CD4-positive, alpha-beta T cell treated with Interleukin-1 beta for 1 hour (primary cell): ENCODE measurements around the gene CERS4.
A peak's percentile ranks its signal among the peaks of the same experiment; 100 is the strongest.
"Not testable (repeated sequence)": the region's sequence is repeated elsewhere in the genome, so short reads cannot be mapped to it uniquely, and the experiment has no call there.

Experiments
- DNase-seq, 2 donors: peaks; one replicate each; pipeline ENCODE4 v3.0.0-alpha.2; 2020 to 2022

CERS4 gene

GRCh38 chr19:8208922-8209461 is at the start of gene CERS4:
Gene CERS4 (plus strand): TSS chr19:8209370. CDS start chr19:8251077, 41,707 bp downstream.
- DNase-seq = peak; percentile 81 to 84

GRCh38 chr19:8161135-8161646 is 48.0 kb upstream of the CERS4 start:
- DNase-seq = peak in 1 of 2 donors; percentile 10

DNA sequence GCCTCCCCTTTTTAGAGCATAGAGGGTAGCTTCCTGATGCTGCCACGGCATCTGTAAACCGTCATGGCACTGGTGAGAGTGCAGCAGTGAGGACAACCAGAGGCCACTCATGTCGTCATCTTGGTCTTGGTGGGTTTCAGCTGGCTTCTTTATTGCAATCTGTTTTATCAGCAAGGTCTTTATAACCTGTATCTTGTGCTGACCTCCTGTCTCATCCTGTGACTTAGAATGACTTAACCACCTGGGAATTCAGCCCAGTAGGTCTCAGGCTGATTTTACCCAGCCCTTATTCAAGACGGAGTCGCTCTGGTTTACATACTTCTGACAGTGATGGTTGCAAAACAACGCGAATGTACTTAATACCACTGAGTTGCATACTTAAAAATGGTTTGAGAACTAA is 45.4 kb upstream of the CERS4 start:
- no peak for DNase-seq

DNA sequence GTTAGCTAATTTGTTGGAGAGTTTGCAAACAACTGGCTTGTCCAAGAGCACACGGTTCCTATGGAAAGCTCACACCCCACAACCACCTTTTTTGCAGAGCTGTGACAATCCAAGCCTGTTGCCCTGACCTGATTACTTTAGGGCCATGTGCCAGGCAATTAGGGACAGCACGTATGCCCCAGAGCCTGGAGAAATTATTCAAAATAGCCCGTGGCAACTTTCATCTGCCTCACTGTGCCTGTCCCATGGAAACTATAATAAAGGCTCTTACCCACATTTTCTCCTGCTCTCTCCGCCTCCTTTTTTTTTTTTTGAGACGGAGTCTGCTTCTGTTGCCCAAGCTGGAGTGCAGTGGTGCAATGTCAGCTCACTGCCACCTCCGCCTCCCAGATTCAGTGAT is 41.2 kb upstream of the CERS4 start:
- no peak for DNase-seq

GRCh38 chr19:8168537-8168936 is 40.6 kb upstream of the CERS4 start:
- no peak for DNase-seq

GRCh38 chr19:8174706-8175105 is 34.5 kb upstream of the CERS4 start:
- DNase-seq = no peak

- no peak for DNase-seq
Measured at GRCh38 chr19:8180018-8180417, 29.2 kb upstream of the CERS4 start.

DNA sequence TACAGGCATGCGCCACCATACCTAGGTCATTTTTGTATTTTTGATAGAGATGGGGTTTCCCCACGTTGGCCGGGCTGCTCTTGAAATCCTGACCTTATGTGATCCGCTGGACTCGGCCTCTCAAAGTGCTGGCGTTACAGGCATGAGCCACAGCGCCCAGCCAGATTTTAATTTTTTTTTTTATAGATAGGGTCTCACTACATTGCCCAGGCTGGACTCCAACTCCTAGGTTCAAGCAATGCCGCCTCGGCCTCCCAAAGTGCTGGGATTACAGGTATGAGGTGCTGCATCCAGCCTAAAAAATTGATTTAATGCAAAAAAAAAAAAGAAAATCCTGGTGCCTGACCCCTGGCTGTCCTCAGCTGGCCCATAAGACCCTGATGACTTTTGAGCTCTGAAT is 24.9 kb upstream of the CERS4 start:
- DNase-seq = no peak

- no peak for DNase-seq
Measured at GRCh38 chr19:8185343-8186068, 23.7 kb upstream of the CERS4 start.

GRCh38 chr19:8192221-8192820 is 16.8 kb upstream of the CERS4 start:
- no peak for DNase-seq

DNA sequence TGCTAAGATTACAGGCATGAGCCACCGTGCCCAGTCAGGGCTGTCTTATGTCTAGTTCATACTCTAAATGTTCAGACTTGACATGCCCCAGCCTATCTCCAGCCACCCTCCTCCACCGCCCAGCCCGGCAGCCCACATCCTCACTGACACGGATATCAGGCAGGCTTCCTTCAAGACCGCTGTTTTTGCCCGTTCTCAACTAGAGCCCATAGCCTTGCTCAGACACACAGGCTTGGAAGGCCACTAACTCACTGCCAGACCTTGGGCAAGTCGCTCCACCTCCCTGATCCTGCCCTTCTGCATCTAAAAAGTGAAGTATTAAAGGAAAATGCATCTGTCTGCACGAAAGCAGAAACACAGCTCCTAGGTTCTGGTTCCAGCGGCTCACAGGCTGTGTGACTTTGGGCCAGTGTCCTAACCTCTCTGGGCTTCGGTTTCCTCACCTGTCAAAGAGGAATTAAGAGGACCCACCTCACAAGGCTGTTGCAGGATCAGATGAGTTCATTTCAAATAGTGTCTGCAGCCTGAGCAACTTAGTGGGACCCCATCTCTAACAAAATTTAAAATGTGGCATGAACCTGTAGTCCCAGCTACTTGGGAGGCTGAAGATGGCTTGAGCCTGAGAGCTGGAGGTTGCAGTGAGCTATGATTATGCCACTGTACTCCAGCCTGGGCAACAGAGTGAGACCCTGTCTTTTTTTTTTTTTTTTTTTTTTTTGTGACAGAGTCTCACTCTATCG is 14.5 kb upstream of the CERS4 start:
- peak; percentile 61 to 68 for DNase-seq

- DNase-seq = no peak
Measured at GRCh38 chr19:8196271-8196927, 12.8 kb upstream of the CERS4 start.

DNA sequence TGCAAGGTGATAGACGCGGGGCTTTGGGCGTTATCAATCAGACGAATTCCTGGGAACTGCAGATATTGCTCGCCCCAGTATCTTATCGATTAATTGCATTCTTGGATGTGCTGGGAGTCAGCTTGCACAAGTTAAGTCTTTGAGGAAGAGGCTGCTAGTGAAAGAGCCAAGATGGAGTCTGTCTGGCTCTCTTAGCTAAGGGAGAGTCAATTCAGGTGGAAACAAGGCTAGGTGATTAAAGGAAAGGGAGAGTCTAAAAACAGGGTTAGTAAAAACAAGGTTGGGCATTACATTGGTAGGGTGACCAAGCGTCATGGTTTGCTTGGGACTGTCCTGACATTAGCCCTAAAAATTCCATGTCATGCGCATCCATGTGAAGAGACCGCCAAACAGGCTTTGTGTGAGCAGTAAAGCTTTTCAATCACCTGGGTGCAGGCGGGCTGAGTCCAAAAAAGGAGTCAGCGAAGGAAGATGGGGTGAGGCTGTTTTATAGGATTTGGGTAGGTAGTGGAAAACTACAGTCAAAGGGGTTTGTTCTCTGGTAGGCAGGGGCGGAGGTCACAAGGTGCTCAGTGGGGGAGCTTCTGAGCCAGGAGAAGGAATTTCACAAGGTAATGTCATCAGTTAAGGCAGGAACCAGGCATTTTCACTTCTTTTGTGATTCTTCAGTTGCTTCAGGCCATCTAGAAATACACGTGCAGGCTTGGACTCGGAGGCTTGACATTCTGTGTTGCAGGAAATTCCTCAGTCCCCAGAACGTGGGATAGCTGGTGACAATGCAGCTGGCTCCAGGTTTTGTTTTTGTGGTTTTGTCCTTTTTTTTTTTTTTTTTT is 5.7 kb upstream of the CERS4 start:
- DNase-seq = not testable (repeated sequence)

- DNase-seq = no peak
Measured at GRCh38 chr19:8204961-8205360, 4.2 kb upstream of the CERS4 start.

DNA sequence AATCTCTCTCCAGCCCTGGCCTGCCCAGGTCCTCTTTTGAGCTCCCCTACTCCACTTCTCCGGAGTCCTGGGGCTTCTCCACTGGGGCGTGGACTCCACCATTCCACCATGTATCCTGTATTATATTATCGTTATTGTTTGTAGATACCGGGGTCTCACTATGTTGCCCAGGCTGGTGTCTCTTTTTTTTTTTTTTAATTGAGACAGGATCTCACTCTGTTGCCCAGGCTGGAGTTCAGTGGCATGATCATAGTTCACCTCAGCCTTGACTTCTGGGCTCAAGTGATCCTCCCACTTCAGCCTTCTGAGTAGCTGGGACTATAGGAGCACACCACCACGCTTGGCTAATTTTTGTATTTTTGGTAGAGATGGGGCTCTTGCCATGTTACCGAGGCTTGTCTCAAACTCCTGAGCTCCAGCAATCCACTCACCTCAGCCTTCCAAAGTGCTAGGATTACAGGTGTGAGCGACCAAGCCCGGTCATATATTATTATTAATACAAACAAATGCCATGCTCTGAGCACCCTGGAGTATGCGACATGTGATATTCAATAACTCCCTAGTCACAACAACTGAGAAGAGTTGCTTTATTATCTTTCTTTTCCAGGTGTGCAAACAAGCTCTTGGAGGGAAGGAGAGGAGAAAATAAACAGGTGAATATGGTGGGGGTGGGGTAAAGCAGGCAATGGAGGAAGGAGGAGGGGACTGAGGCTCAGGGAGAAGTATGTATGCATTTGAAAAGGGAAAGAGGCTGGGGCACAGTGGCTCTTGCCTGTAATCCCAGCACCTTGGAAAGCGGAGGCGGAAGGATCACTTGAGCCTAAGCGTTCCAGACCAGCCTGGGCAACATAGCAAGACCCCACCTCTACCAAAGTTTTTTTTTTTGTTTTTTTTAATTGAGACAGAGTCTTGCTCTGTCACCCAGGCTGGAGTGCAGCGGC is 2.8 kb upstream of the CERS4 start:
- DNase-seq = no peak

DNA sequence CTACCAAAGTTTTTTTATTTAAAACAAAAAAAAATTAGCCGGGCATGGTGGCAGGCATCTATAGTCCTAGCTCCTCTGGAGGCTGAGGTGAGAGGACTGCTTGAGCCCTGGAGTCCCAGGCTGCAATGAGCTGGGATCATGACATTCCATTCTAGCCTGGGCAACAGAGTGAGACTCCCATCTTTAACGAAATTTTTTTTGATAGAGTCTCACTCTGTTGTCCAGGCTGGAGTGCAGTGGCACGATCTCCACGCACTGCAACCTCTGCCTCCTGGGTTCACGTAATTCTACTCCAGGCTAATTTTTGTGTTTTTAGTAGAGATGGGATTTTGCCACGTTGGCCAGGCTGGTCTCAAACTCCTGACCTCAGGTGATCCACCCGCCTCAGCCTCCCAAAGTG is 1.8 kb upstream of the CERS4 start:
- DNase-seq = not testable (repeated sequence)

DNA sequence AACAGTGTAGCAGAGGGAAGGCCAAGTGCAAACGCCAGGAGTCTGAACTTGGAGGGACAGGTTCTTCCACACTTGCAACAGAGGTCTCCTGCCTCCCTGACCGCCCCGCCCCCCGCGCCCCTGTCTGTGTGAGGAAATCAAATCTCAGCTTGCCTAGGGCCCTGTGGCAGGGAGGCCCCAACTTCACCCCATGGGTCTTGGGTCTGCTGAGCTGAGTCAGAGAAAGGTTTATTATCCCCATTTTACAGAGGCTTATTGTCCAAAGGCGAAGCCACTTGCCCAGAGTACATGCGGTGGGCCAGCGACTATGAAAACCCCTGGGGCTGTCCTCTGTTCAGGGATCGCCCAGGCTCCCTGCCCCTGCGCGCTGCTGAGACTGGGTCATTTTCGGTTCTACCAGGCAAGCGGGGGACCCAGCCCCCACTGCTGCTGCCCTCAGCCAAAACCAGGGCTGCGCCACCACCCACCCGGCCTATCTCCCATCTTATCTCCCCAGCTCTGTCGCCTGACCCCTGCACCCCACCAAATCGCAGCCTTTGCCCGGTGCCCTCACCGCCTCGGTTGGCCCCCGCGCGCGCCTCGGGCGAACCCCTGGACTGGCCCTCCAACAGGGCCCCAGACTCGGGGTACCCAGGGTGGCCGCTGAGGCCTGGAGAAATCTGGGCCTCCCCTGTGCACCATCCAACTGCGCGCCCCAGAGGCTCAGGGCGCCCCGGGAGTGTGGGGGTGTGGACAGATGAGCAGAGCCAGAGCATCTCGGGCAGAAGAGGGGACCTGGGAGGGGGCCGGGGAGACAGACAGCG is 850 bp upstream of the CERS4 start:
- DNase-seq = no peak

DNA sequence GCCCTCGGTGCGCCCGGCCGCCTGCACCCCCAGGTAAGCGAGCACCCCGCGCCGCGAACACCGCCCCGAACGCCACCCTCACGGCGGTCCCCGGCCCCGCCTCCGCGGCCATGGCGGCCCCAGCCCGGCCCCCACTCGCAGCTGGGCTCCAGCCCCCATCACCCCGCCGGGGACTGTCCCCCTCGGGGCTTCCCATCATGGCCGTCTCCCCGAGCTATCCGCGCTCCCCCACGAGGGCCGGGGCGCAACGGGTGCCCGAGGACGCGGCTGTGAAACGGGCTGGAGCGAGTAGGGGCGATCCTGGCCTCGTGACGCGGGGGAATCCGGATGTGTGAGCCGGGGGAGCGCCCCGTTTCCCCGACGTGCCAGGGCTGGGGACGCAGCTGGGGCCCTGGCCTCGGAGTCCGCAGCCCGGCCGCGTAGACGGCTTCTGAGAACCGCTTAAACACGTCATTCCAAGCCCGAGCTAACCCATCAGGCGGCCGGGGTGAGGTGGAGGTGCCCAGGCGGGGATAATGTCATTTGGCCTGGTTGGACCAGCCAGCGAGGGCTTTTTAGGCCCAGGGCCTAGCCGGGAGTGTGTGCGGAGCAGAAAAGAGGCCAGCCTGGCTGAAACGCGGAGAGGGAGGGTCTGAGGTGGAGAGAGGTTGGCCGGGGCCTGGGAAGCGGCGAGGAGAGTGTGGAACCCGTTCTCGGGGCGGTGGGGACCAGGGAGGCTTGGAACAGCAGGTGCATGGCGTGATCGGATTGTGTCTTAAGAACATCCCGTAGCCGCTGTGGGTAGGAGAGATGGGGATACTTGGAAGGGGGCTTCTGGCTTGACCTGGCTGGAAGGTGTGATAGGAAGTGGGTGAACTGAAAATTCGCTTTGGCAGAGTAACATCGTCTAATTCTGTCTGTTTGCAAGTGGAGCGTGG is 550 bp downstream of the CERS4 start:
- peak; percentile 87 to 88 for DNase-seq
